NCI-H345 (cell line): Measurements from ENCODE around the gene CD38.

ENCODE experiments used
- DNase-seq: peaks from one replicate; lab custom pipeline; 2025; lab: John Stamatoyannopoulos, UW

CD38 gene

GRCh38 chr4:15899511-15899910, 121.4 kb downstream of the CD38 start:
- DNase-seq: no peak

GRCh38 chr4:15901007-15901406, 122.9 kb downstream of the CD38 start:
- no peak for DNase-seq

GRCh38 chr4:15901998-15902397, 123.9 kb downstream of the CD38 start:
- no peak for DNase-seq

- DNase-seq: no peak
Observed at GRCh38 chr4:15902746-15903145, 124.6 kb downstream of the CD38 start.
